Stimulated activated CD4-positive, alpha-beta T cell treated with anti-CD3 and anti-CD28 coated beads, Interleukin-1b, Interleukin-23, amount 100 ng/mL, for 4 hours (primary cell): Measurements from ENCODE around the gene EML4.
"Not testable (repeated sequence)": the region's sequence is repeated elsewhere in the genome, so short reads cannot be mapped to it uniquely, and the experiment has no call there.

Experiments
- DNase-seq, 2 donors: peaks; one replicate each; pipeline ENCODE4 v3.0.0-alpha.2; 2020; ENCODE audit warnings: low read depth in 2 of 2

EML4 gene

GRCh38 chr2:42172566-42172965, 3.4 kb downstream of the EML4 start:
- DNase-seq = no peak

GRCh38 chr2:42173467-42173866, 4.3 kb downstream of the EML4 start:
- not testable (repeated sequence) for DNase-seq

GRCh38 chr2:42176992-42177738, 8.0 kb downstream of the EML4 start:
- DNase-seq = no peak

DNA sequence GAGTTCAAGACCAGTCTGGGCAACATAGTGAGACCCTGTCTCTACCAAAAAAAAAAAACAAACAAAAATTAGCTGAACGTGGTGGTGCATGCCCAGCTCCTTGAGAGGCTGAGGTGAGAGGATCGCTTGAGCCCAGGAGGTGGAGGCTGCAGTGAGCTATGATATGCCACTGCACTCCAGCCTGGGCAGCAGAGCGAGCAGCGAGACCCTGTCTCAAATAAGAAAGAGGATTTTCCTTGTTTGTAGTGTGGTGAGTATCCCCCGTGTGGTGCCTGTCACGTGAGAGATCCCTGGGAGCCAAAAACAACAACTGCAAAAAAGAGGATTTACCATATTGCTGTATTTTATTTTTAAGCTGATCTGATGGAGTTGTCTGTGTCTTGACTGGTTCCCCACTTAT, 9.2 kb downstream of the EML4 start:
- no peak for DNase-seq

DNA sequence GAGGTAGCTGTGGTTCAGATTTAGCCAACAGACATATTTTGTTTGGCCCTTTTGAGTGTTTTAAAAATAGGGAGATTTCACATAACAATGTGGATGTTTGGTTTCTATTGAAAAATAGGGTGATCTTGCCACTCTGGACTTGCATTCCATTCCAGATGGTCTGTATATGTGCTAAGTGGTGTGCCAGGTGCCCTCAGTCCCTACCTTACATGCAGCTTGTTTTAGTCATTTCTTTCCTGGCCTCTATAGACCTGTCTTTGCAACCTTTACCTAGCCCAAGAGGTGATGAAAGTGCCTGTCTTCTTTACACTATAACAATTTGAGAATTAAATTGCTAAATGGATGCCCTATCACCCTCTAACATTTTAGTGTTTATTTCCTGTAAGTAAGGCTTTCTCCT, 11.1 kb downstream of the EML4 start:
- DNase-seq = no peak

- DNase-seq = no peak
Observed at GRCh38 chr2:42182654-42183308, 13.6 kb downstream of the EML4 start.

- no peak for DNase-seq
Observed at GRCh38 chr2:42183775-42184174, 14.6 kb downstream of the EML4 start.

GRCh38 chr2:42184346-42184745, 15.2 kb downstream of the EML4 start:
- no peak for DNase-seq

DNA sequence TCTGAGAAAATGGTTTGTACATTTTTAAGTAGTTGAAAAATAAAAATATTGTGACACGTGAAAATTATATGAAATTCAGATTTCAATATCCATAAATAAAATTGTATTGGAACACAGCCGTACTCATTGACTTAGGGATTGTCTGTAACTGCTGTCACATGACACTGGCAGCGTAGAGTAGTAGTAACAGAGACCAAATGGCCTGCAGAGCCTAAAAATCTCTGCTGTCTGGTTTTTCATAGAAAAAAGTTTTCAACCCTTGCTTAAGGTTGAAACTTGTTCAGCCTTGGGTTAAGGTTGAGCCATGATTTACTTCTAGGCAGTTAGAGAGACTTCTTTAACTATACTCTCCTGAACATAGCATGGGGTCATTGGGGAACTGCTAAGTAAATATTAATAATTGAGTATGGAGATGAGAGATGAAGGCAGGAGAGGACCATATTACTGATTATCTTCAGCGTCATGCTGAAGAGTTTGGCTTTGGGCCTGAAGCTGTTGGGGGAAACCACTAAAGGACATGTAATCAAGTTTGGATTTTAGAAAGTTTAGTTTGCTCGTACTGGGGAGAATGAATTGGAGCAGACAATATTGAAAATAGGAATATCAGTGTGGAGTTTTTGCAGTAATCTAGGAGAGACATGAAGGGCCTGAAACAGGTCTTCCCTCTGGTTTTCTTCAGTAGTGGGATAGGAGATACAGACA, 16.2 kb downstream of the EML4 start:
- DNase-seq = no peak

GRCh38 chr2:42186366-42186765, 17.2 kb downstream of the EML4 start:
- DNase-seq = no peak

GRCh38 chr2:42186945-42187632, 17.9 kb downstream of the EML4 start:
- no peak for DNase-seq

GRCh38 chr2:42187886-42188285, 18.7 kb downstream of the EML4 start:
- DNase-seq = no peak

GRCh38 chr2:42189235-42189566, 20.0 kb downstream of the EML4 start:
- DNase-seq = no peak

- DNase-seq = no peak
Observed at GRCh38 chr2:42190191-42190590, 21.0 kb downstream of the EML4 start.

DNA sequence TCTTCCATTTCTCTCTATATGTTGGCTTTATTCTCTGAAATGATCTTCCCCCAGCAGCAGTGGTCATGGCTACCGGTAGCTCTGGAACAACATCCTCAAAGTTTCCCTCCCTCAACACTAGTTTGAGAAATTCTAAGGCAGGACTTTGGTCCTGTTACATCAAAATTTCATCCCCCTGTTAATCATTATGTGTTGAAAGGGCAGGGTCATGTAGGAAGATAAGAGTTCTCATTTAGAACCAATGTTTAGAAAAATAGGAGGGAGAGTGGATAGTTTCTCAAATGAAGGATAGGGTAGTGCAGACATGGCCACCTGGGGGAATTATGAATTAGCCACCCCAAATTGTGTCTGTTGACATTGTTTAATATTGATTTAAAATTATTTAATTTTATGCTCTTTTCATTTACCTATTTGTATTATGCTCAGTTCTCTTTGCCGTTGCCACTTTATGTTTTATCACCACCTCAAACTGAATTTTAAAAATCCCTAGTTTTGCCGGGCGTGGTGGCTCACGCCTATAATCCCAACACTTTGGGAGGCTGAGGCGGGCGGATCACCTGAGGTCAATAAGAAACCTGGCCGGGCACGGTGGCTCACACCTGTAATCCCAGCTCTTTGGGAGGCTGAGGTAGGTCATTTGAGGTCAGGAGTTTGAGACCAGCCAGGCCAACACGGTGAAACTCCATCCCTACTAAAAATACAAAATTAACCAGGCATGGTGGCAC, 22.3 kb downstream of the EML4 start:
- DNase-seq = no peak

- DNase-seq = no peak
Observed at GRCh38 chr2:42192010-42192373, 22.8 kb downstream of the EML4 start.

- DNase-seq = no peak
Observed at GRCh38 chr2:42192652-42193566, 23.8 kb downstream of the EML4 start.

DNA sequence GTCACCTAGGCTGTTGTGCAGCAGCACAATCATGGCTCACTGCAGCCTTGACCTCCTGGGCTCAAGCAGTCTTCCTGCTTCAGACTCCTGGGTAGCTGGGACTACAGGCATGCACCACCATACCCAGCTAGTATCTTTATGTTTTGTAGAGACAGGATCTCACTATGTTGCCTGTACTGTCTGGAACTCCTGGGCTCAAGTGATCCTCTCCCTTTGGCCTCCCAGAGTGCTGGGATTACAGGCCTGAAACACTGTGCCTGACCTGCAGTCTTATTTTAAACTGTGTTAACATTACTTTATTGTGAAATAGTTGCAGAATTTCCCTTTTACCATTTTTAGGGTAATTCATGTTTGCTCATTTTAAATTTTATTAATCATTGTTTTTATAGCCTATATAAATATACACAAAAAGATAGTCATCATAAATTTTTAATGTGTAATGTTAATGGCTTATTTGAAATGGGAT, 24.6 kb downstream of the EML4 start:
- no peak for DNase-seq

DNA sequence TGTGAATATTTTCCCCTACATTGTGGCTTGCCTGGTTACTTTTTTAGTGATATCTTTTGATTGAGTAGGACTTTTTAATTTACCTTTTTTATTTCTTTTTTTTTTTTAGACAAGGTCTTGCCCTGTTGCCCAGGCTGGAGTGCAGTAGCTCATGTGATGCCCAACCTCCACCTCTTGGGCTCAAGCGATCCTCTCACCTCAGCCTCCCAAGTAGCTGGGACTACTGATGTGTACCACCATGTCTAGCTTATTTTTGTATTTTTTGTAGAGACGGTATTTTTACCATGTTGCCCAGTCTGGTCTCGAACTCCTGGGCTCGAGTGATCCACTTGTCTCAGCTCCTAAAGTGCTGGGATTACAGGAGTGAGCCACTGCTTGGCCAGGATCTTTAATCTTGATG, 25.3 kb downstream of the EML4 start:
- no peak for DNase-seq

- no peak for DNase-seq
Observed at GRCh38 chr2:42195559-42195958, 26.4 kb downstream of the EML4 start.

GRCh38 chr2:42196070-42196402, 26.9 kb downstream of the EML4 start:
- no peak for DNase-seq
